ENCODE data around the gene TRIM26.
"Not testable (repeated sequence)": the region's sequence is repeated elsewhere in the genome, so short reads cannot be mapped to it uniquely, and the experiment has no call there.

TRIM26 gene

DNA sequence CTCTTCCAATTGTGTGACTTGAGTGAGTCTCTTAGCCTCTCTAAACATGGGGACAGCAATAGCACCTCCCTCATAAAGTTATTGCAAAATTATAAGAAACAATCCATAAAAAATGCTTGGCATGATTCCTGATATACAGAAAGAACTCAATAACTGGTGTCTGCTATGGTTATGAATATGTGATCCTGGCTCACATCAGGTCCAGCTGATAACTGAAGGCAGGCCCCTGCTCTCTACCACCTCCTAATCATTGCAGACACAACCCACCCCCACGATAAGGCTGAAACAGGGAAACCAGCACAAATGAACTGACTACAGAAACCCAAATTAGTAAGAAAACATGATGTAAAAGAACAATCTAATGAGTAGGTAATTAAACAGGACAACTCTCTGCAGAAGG lies 44.5 kb downstream of the TRIM26 start:
- no peak for DNase-seq

DNA sequence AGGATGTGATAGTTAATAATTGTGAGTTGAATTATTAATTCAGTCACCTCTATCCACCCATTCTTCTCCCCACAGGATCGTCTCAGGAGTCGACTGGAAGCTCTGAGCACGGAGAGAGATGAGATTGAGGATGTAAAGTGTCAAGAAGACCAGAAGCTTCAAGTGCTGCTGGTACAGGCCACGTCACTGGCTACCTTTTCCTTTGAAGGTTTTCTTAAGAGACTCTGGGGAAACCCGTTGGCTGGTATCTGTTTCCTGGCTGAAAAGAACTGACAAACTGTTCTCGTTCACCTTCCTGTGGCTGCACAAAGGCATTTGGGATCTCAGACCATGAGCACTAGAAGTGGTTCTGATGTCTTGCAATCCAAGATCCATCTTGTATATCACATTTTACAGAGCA lies 46.1 kb downstream of the TRIM26 start:
- DNase-seq = no peak

DNA sequence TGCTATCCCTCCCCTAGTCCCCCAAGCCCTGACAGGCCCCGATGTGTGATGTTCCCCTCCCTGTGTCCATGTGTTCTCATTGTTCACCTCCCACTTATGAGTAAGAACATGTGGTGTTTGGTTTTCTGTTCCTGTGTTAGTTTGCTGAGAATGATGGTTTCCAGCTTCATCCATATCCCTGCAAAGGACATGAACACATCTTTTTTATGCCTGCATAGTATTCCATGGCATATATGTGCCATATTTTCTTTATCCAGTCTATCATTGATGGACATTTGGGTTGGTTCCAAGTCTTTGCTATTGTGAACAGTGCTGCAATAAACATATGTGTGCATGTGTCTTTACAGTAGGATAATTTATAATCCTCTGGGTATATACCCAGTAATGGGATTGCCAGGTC lies 48.0 kb downstream of the TRIM26 start:
- not testable (repeated sequence) for DNase-seq

DNA sequence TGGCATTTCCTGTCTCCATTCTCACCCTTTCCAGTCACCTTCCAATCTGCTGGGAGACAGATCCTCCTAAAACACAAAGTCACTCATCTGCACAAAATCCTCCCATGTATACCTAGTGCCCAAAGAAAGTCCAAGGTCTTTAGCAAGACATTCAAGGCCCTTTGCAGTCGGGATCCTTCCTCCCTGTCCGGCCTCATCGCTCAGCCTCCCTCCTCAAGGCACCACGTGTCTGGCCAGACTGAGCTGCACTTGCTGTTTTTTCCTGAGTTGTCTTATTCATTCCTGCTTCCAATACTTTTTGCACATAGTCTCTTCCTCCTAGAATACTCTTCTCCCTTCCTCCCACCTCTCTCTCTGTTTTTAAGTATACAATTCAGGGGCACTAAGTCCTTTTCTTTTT lies 48.5 kb downstream of the TRIM26 start:
- no peak for DNase-seq

DNA sequence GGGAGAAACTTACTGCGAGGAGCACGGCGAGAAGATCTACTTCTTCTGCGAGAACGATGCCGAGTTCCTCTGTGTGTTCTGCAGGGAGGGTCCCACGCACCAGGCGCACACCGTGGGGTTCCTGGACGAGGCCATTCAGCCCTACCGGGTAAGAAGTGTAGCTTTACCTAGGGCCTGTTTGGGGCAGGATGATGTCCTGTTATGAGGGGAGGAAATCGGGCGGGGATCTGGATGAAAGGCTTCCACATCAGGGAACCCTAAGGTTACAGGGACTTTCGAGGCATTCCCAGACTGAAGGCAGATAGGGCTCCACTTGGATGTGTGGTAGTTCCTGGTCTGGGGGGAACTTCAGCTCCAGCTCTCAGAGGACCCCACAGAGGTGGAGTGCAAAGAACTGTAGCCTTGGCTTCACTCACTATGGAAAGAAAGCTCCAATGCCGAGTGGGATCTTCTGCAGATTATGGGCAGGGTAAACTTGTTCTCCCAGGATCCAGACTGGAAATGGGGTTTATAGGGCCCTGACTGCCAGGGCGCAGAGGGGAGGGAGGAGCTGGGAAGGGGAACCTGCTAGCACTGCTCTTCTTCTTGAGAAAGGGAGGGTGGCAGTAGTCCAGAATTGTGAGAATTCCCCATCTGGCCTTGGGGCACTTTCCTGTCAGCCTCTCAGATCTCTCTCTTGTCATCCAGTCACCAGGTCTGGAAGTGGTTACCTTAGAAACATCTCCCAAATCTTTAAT lies 49.1 kb downstream of the TRIM26 start:
- DNase-seq = no peak

DNA sequence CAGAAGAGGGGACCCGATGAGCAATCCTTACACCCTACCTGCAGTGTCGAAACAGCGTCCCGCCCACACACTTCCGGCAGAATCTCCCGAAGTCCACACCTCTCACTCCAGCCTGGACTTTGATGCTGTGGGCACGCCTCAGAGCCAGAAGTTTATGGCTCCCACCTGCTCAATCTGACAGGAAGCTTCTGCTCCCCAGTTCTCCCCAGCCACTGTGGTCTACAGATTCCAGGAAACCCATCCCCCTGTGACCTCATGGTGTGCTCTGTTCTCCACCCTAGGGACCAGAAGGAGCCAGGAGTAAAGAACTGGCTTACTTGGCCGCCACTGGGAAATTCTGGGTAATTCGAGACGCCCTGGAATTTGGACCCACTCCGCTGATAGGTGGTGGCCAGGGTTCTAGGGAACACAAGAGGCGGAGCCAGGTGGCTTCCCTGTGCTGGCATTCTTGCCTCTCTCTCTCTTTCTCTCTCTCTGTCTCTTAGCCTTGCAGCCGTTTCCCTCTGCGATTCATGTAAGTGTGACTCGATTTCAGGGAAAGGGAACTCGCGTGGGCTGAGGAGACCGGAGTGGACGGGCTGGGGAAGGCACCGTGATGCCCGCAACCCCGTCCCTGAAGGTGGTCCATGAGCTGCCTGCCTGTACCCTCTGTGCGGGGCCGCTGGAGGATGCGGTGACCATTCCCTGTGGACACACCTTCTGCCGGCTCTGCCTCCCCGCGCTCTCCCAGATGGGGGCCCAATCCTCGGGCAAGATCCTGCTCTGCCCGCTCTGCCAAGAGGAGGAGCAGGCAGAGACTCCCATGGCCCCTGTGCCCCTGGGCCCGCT lies 49.9 kb downstream of the TRIM26 start, which contains the start of gene TRIM15:
TSS of gene TRIM15 (plus strand) at position 457 of the 828 bp plus-strand sequence. CDS start at position 596, 139 bp downstream.
- no peak for DNase-seq

DNA sequence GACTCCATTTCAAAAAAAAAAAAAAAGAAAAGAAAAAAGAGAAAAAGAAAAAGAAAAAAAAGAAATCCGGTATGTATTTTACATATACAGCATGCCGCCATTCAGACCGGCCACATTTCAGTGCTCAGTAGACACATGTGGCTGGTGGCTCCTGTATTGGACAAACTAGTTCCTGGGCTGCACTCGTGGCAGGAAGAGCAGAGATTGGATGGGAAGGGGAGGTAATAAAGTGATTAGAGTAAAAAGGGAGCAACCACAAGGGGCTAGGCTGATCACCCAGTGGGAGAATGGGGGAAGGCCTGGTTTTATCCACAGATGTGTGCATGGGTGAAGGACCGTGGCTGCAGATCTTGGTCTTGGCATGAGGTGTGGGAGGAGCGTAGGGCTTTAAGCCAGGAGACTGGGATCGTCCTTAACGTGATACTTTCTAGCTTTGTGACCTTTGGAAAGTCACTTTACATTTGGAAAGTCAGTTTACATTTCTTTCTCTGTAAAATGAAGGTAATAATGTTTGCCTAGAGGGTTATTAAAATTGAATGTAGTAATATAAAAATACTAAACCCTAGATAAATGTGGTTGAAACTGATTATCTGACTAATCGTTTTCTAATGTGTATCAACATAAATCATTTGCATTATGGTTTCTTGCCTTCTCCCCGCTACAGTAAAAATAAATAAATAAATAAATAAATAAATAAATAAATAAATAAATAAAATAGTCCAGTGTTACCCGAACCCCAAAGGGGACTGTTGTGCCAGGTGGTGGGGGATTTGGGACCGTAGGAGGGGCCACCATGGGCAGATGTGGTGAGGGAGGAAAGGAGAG lies 50.7 kb downstream of the TRIM26 start:
- no peak for DNase-seq

DNA sequence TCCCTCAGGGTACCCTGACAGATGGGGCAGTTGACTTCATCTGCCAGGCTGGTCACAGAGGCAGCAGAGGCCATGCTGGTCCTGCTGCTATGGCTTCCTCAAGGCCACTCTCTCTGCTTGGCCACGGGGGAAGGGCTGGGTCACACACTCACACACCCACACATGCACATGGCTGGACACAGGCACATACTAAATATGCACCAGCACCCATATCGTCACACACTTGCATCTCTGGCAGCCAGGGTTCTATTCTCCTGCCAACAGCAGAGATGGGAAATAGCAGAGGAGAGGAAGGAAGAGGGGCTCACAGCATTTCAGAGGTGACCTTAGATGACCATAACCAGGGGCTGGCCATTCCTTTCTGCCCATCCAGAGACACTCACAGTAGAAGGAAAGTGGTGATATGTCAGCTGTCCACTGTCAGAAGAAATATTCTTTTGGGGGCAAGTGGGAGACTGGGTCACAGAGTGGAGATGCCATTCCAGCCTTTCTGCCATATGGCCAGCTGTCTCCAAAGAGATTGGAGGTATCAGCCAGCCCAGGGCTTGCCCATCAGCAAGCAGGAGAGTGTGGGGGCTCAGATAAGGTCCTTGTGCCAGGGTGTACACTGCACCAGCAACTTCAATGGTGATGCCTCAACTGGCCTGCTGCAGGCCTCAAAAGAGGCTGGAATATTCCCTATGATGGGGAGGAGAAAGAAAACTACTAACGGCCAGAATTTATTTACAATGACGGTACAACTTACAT lies 52.2 kb downstream of the TRIM26 start, which contains the start of gene TRIM10:
TSS of gene TRIM10 (minus strand) at position 427 of the 747 bp plus-strand sequence. CDS start at position 74, 353 bp downstream.
- no peak for DNase-seq

DNA sequence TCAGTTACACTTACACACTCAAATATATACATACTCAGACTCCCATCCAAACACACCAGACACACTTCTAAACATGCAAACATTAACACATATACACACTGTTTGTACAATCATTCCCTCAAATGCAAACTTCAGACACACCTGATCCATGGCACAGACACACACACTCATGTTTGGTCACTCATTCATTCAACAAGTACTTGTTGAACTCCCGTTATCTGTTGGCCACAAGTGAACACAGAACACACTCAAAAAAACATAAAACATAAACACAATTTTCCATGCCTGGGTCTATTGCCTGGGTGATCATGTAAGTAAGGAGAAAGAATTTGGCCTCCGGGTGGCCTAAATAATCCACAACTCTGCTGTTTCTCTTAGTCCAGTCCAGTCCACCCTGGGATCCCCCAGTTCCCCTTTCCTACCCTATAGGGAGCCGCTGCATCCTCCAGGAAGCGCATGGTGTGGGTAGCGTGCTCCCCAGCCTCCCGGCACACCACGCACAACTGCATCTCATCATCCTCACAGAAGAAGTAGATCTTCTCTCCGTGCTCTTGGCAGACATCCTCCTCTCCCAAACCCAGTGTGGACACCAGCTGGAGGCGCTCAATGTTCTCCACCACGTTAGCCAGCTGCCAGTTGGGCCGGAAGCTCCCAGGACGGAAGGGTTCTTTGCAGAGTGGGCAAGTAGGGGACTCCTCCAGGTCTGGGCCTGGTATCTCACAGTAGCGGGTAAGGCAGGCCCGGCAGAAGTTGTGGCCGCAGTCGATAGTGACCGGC lies 53.0 kb downstream of the TRIM26 start:
- DNase-seq = no peak

DNA sequence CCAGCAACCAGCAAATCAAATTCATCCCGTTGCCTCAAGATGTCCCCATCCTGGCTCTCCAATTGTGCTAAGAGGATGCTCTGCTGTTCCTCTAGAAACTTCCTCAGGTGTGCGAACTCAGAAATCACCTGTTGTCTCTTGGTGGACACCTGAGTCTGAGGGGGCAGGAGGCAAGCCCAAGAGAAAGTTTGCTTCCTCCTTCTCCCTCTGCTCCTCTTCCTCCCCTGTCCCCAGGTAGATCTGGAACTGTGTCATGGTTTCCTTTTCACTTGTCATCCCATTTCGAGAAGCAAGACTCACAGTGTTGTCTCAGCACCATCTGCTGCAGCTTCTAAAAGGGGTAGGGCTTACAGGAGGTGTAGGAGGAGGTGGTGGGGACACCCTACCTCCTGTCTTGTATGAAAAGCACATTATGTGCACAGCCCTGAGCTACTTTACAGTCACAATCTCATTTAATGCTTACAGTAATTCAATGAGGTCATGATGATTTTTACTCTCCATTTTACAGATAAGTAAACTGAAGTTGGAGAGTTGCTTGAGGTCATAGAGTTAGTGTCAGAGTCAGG lies 54.6 kb downstream of the TRIM26 start:
- no peak for DNase-seq

DNA sequence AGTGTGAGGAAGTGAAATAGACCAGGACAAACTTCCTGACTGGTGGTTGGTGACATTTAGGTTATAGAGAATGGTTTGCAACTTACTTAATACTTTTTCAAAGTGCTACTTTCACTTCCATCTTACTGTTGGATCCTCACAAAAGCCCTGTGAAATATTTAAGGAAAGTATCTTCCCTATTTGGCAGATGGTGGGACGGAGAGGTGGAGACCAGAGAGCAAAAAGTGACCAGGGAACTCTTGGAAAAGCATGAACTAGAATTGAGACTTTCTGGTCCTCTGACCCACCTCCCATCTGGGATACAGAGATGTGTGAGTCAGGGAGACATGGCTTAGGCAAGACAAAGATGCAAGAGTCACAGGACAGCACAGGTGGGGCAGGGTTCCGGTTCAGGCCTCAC lies 55.2 kb downstream of the TRIM26 start:
- no peak for DNase-seq

DNA sequence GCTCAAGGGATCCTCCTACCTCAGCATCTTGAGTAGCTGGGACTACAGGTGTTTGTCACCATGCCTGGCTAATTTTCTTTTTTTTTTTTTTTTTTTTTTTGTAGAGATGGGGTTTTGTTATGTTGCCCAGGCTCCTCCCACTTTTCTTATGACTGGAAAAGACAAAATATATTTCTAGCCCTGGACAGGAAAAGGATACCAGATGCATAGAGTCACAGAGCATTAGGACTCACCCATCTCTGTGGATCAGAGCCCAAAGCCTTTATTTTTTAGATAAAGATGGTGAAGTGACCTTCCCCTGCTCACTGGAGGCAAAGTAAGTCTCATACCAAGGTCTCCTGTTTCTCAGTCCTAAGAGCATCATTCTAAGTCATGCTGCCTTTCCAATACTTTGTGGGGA lies 55.6 kb downstream of the TRIM26 start:
- DNase-seq = no peak

DNA sequence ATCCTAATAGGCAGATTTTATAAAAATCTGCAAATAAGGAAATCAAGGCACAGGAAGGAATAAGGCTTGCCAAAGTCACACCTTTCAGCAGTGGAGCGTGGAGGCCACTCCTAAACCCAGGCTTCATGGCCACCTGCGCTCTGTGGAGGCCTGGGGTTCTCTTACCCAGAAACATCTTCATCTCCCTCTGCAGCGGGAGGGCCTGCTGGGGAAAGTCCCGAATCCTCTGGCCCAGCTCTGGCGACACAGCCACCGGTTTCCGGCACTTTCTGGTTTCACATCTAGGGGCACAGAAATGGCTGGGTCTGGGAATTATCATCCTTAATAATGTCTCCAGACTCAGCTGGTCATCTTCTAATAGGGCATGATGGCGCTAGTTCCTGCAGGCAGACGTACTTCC lies 56.4 kb downstream of the TRIM26 start:
- DNase-seq = no peak

DNA sequence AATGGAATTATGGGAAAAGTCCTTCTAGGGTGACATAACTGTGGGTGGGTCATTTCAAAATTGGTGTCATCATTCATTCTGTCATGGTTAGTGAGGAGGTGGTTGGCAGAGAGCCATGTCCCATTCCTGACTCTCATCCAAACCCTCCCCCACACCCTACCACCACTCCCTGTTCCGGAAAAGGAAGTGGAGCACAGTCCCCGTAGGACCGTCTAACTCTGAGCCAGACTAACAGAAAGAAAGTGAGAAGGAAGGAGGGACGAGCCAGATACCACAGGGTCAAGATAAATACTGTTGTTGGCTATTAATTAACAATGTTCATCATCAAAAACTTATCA lies 57.0 kb downstream of the TRIM26 start:
- DNase-seq = no peak

DNA sequence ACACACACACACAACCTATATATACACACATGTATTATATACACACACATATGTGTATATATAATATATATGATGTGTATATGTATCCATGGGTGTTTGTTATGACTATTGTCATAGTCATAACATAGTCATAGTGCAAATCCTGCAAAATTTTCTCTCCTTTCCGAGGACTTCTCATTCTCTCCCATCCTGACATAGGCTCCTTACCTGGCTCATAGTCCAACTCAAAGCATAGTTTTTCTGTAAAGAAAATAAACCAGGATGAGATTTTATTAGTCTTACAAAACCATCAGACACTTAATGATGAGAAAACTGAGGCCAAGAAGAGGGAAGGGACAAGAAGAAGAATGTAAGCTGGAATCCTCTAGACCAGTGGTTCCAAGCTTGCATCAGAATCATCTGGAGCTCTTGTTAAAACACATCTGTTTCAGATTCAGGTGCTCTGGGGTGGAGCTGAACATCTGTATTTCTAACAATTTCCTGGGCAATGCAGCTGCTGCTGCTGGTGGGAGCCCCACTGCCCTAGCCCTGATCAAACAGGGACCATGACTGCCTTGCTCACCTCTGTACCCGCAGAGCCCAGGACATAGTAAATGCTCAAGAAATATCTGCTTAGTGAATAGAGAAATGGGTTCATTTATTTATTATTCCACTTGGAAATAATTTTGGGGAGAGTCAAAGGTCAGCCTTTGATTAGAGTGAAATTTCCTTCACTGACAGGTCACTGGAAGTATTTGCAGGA lies 57.5 kb downstream of the TRIM26 start:
- DNase-seq = no peak

DNA sequence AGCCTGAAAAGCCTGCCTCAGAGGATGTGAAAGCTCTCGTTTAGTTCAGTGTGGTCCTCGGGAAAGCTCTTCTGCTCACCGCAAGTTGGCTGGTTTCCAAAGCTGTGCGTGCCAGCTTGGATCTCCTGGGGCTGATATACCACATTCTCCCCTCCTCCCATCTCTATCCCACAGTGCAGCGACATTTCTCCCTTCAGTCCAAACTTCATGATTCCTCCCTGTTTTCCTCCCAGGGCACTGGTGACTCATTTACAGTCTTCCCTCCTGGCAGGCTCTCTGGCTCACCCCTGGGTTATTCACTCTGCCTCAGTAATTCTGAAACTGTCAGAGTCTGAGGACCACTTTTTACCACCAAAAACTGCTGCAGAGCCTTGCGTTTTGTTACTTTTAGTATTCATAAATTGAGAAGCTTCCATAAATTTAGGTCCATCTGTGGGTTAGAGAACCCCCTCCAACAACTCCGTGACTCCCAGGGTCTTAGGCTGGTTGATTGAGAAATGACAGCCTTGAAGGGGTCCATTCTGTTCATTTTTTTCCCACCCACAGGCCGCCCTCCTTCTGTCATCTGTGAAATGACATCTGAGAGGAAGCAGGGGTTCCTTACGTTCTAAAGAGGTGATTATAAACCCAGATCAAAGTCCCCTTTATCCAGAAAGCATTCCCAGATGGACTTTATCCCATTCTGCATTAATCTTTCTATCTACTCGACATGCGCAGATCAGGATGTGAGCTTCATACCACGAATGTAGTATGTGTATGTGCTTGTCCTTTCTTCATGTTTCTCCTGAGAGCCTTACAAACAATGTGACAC lies 58.3 kb downstream of the TRIM26 start:
- DNase-seq = peak; percentile 39

DNA sequence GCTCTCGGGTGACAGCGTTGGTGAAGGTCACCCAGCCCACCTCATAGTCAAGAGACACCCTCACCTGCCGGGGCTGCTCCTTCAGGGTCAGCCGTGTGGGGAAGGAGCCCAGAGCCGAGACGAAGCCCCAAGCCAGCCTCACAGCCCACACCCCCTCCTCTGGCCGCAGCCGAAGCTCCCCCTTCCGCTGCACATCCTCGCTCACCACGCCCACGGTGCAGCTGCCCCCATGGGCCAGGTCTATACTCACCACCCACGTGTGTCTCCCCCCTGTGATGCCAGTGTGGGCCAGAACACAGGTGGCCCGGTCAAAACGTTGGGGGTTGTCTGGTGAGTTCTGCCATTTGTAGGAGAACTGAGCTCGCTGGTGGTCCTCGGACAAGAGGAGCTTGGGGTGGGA lies 59.1 kb downstream of the TRIM26 start:
- DNase-seq = no peak

DNA sequence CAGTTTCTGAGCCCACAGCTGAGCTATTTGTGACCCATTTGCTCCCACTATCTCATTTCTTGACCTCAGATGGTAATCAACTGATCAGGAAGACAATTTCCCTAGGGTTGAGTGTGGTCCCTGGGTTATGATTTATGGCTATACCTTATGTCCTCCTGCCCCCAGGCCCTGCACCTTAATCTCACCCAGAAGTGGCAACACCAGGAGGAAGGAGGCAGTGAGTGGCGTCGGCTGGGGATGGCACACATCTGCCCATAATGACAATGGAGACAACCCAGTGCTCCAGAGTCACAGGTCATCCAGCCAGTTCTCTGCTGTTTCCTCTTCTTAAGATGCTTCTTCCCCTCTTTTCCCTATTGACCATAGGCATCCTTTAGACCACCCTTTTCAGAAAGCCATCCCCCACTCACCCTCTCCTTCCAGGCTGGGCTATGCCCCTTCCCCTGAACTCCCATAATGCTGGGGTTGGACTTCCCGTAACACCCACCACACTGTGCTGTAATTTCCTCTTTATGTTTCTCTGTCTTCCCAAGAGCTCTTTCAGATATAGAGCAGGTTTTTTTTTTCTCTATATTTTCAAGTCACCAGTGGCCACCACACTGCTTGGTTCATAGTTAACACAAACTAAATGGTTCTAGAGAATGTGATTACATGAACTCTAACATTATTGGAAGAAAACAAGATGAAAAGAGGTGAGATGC lies 60.1 kb downstream of the TRIM26 start:
- DNase-seq = no peak

DNA sequence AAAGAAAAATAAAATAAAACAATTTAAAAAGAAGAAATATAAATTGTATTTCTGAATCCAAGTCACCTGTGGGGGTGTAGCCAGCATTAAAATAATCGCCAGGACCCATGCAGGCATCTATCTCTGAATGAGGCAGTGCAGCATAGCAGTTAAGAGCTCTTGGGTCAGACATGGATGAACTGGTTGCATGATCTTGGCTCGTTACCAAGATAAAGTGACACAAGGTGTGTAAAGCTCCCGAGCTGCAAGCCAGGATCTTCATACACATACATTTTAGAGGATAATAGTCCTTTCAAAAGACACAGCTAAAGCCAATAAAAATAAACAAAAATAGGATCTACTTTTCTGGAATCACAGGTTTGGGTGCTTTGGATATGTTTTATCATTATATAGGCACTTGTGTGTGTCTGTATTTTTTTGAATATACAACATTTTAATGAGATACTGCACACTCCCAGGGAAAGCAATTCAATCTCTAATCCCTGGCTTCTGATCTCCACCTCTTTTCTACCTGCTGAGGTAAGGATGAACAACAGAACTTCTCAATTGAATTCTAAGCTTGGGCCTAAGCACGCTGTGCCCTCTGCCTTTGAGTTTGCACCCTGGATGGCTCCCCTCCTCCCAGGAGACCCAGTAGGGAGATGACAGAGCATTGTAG lies 61.1 kb downstream of the TRIM26 start:
- peak; percentile 74 for DNase-seq

Measured in DMS79 treated with DMSO at 0.1 percent for 48 hours (cell line).